Urothelium cell line (cell line): Measurements from ENCODE around the gene GPR50.
A peak's percentile ranks its signal among the peaks of the same experiment; 100 is the strongest.

Experiments
- DNase-seq: peaks from one replicate; pipeline ENCODE4 v3.0.0; 2011; ENCODE audit warnings: low spot score, mixed read lengths
- FAIRE-seq: peaks from 2 replicates; lab custom pipeline; 2011; peaks lifted over from hg19 to GRCh38; lab: Jason Lieb, UNC

GPR50 gene

GRCh38 chrX:151176231-151176750, at the start of gene GPR50:
Gene GPR50 (plus strand): TSS chrX:151176584. CDS start chrX:151176722, 138 bp downstream.
- no peak for FAIRE-seq
- DNase-seq = no peak

- FAIRE-seq (no peak), DNase-seq (no peak)
Observed at GRCh38 chrX:151132531-151132930, 43.9 kb upstream of the GPR50 start.

GRCh38 chrX:151151665-151152267, 24.6 kb upstream of the GPR50 start:
- no peak for FAIRE-seq
- DNase-seq = peak; percentile 13

GRCh38 chrX:151153086-151153485, 23.3 kb upstream of the GPR50 start:
- peak; percentile 21 for DNase-seq
- no peak for FAIRE-seq

- FAIRE-seq (no peak), DNase-seq (no peak)
Observed at GRCh38 chrX:151153667-151154066, 22.7 kb upstream of the GPR50 start.

GRCh38 chrX:151155234-151155633, 21.1 kb upstream of the GPR50 start:
- no peak for FAIRE-seq
- DNase-seq = no peak

- no peak for DNase-seq
- FAIRE-seq = no peak
Observed at GRCh38 chrX:151161690-151162089, 14.7 kb upstream of the GPR50 start.

- DNase-seq (no peak), FAIRE-seq (no peak)
Observed at GRCh38 chrX:151167791-151168345, 8.5 kb upstream of the GPR50 start.

GRCh38 chrX:151169783-151170182, 6.6 kb upstream of the GPR50 start:
- FAIRE-seq (no peak), DNase-seq (no peak)

- DNase-seq (no peak), FAIRE-seq (no peak)
Observed at GRCh38 chrX:151174581-151175282, 1.7 kb upstream of the GPR50 start.

GRCh38 chrX:151175283-151176062, 911 bp upstream of the GPR50 start:
- FAIRE-seq = no peak
- no peak for DNase-seq

- FAIRE-seq (no peak), DNase-seq (peak; percentile 4)
Observed at GRCh38 chrX:151177141-151178027, 1.0 kb downstream of the GPR50 start.

- DNase-seq (no peak), FAIRE-seq (no peak)
Observed at GRCh38 chrX:151178746-151179145, 2.4 kb downstream of the GPR50 start.

- FAIRE-seq (no peak), DNase-seq (no peak)
Observed at GRCh38 chrX:151180400-151180799, 4.0 kb downstream of the GPR50 start.

GRCh38 chrX:151181088-151181487, 4.7 kb downstream of the GPR50 start:
- FAIRE-seq (no peak), DNase-seq (no peak)

GRCh38 chrX:151183233-151183753, 6.9 kb downstream of the GPR50 start:
- no peak for FAIRE-seq

GRCh38 chrX:151183912-151184565, 7.7 kb downstream of the GPR50 start:
- FAIRE-seq (no peak), DNase-seq (no peak)

More at GRCh38 chrX:151183233-151183753, 6.9 kb downstream of the GPR50 start:
- DNase-seq = no peak

GRCh38 chrX:151184705-151185104, 8.3 kb downstream of the GPR50 start:
- FAIRE-seq (no peak), DNase-seq (no peak)

GRCh38 chrX:151206871-151207270, 30.5 kb downstream of the GPR50 start:
- FAIRE-seq = no peak

More at GRCh38 chrX:151206871-151207270, 30.5 kb downstream of the GPR50 start:
- DNase-seq = no peak
